Stomach (tissue), 4 donors: Measurements from ENCODE around the gene NUP153.

Source experiments
- CTCF ChIP-seq, 7 experiments: fragments of 450-650 bp in 4 of 7; fragments of 200-600 bp in 3 of 7; sonication (generic) in 3 of 7; IDR thresholded peaks; one replicate each; pipeline ENCODE4 v1.5.1; 2016 to 2019; ENCODE audit warnings: antibody characterized with exemption in 7 of 7, control low read depth in 2 of 7, mild to moderate bottlenecking in 1 of 7
- EP300 ChIP-seq: sonication (generic); formaldehyde crosslinking; IDR thresholded peaks from one replicate; pipeline ENCODE4 v1.6.1; 2017; ENCODE audit warnings: antibody characterized with exemption
- POLR2A ChIP-seq, 4 donors: fragments of 450-650 bp; IDR thresholded peaks; one replicate each; pipeline ENCODE4 v1.6.1; 2016; ENCODE audit warnings: antibody characterized with exemption in 4 of 4, control low read depth in 2 of 4, mild to moderate bottlenecking in 1 of 4, moderate library complexity in 1 of 4
- POLR2AphosphoS5 ChIP-seq, 3 donors: sonication (generic); formaldehyde crosslinking; IDR thresholded peaks; one replicate each; pipeline ENCODE4 v1.6.1; 2016; ENCODE audit warnings: antibody characterized with exemption in 3 of 3

- no peak for TF ChIP-seq POLR2A (IDR thresholded peaks at IDR 0.05)
- no peak for TF ChIP-seq CTCF (IDR thresholded peaks at IDR 0.05)
- TF ChIP-seq POLR2AphosphoS5 (IDR thresholded peaks at IDR 0.05), result no peak
- no peak for TF ChIP-seq EP300
Observed at GRCh38 chr6:17709476-17709875, 2.8 kb upstream of the NUP153 start.
